K562 (cell line): ENCODE results near the gene CCDC127. TPM values are rescaled to one million over a fixed set of nuclear protein-coding genes. Genes with fewer than 3 reads are reported as not detected.

Experiments used
- DLX4 ChIP-seq: fragments of 250-450 bp; sonication (Bioruptor Pico); IDR thresholded peaks from 2 replicates; pipeline ENCODE4 v1.6.1; 2021; ENCODE audit warnings: mild to moderate bottlenecking
- GTF2B ChIP-seq: IDR thresholded peaks from 2 replicates; pipeline ENCODE4 v1.6.1; 2011; ENCODE audit not compliant: insufficient read length; ENCODE audit errors: extremely low read depth
- HDAC6 ChIP-seq: IDR thresholded peaks from 2 replicates; pipeline ENCODE4 v1.6.1; 2012; ENCODE audit warnings: low read depth, mild to moderate bottlenecking, control low read depth, inconsistent platforms, low read length, moderate library complexity
- RNF2 ChIP-seq: sonication (generic); IDR thresholded peaks from 2 replicates; pipeline ENCODE4 v1.6.1; 2016
- SETDB1 ChIP-seq: IDR thresholded peaks from one replicate; pipeline ENCODE4 v1.6.1; 2012; ENCODE audit warnings: low read length, control low read depth, inconsistent platforms
- ZBTB34 ChIP-seq: fragments of 250-450 bp; sonication (Bioruptor Pico); IDR thresholded peaks from 2 replicates; pipeline ENCODE4 v1.8.0; 2021; ENCODE audit warnings: mild to moderate bottlenecking, moderate library complexity
- ZNF407 ChIP-seq: fragments of 450-650 bp; IDR thresholded peaks from 2 replicates; pipeline ENCODE4 v1.6.1; 2016; ENCODE audit warnings: low read depth
- polyA plus RNA-seq, 8 experiments: library from polyadenylated mRNA; depleted of rRNA in 4 of 8; stranded (reverse) in 5 of 8; unstranded in 3 of 8; fragments of >200 nt; fragmentation: Nextera tagmentation in 2 of 8; fragmentation: Illumina TruSeq in 1 of 8; extraction: Ambion mirVana in 2 of 8; extraction: Trizol in 1 of 8; gene quantifications; 2 replicates each; pipeline versions ENCODE4 v1.2.1 to v1.2.3, GENCODE V29; 2011 to 2014; ENCODE audit warnings: inconsistent platforms in 1 of 8, missing spikeins in 1 of 8
- total RNA-seq, 7 experiments: library from RNA; depleted of rRNA in 6 of 7; stranded (reverse); fragments of >200 nt in 6 of 7; fragmentation: Illumina TruSeq in 2 of 7; extraction: Trizol in 2 of 7; gene quantifications; 2 replicates each; pipeline versions ENCODE4 v1.2.1 to v1.2.3, GENCODE V29; 2011 to 2021; ENCODE audit warnings: low replicate concordance in 1 of 7

The CCDC127 gene
- total and polyA plus RNA-seq, 9 of the 15 experiments (the other 6 are each of a cell fraction or from before 2014, with no cell fraction given) = 2.7 to 4.5 (median 4.1) TPM

GRCh38 chr5:187042-187431 is 30.9 kb downstream of the CCDC127 start (continued):
- TF ChIP-seq GTF2B (no peak), RNF2 (no peak), HDAC6 (no peak), SETDB1 (no peak), ZNF407 (no peak), ZBTB34 (CRISPR knock-in tag) (no peak), DLX4 (no peak)
